ENCODE measurements around the gene DAZAP1. TPM values are rescaled to one million over a fixed set of nuclear protein-coding genes. Genes with fewer than 3 reads are reported as not detected.
A peak's percentile ranks its signal among the peaks of the same experiment; 100 is the strongest.

The DAZAP1 gene
- total RNA-seq, 1 experiment from 2014 or later = 360 TPM

DNA sequence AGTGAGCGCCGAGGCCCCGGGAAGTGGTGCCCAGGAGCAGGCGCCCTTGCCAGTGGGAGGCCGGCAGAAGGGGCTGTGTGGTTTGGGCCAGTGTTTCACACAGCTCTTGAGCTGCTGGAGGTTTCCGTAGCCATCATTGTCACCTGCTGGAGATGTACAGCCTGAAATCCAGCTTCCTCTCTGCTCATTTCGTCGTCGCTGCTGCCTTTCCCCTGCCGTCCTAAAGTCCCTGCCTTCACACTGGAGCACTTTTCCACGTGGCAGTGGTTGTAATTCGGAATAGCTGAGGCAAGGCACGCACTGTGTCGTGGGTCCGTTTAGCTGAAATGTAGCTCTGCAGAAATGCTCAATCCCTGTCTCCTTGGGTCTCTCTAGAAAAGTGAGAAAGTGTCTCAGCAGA lies 13.2 kb downstream of the DAZAP1 start (continued):
- TF ChIP-seq, protein P1, sequence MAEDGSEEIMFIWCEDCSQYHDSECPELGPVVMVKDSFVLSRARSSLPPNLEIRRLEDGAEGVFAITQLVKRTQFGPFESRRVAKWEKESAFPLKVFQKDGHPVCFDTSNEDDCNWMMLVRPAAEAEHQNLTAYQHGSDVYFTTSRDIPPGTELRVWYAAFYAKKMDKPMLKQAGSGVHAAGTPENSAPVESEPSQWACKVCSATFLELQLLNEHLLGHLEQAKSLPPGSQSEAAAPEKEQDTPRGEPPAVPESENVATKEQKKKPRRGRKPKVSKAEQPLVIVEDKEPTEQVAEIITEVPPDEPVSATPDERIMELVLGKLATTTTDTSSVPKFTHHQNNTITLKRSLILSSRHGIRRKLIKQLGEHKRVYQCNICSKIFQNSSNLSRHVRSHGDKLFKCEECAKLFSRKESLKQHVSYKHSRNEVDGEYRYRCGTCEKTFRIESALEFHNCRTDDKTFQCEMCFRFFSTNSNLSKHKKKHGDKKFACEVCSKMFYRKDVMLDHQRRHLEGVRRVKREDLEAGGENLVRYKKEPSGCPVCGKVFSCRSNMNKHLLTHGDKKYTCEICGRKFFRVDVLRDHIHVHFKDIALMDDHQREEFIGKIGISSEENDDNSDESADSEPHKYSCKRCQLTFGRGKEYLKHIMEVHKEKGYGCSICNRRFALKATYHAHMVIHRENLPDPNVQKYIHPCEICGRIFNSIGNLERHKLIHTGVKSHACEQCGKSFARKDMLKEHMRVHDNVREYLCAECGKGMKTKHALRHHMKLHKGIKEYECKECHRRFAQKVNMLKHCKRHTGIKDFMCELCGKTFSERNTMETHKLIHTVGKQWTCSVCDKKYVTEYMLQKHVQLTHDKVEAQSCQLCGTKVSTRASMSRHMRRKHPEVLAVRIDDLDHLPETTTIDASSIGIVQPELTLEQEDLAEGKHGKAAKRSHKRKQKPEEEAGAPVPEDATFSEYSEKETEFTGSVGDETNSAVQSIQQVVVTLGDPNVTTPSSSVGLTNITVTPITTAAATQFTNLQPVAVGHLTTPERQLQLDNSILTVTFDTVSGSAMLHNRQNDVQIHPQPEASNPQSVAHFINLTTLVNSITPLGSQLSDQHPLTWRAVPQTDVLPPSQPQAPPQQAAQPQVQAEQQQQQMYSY (CRISPR knock-in tag; IDR thresholded peaks at IDR 0.05) = no peak
- TF ChIP-seq, protein P2, sequence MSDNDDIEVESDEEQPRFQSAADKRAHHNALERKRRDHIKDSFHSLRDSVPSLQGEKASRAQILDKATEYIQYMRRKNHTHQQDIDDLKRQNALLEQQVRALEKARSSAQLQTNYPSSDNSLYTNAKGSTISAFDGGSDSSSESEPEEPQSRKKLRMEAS (CRISPR knock-in tag; IDR thresholded peaks at IDR 0.05) = no peak
- TF ChIP-seq CREM (CRISPR knock-in tag; IDR thresholded peaks at IDR 0.05) (no peak), EMX1 (CRISPR knock-in tag; IDR thresholded peaks at IDR 0.05) (no peak), ZNF263 (CRISPR knock-in tag; IDR thresholded peaks at IDR 0.05; ENCODE audit: low read depth) (no peak), MXD4 (CRISPR knock-in tag; IDR thresholded peaks at IDR 0.05; ENCODE audit: borderline replicate concordance) (no peak), ETV6 (CRISPR knock-in tag; IDR thresholded peaks at IDR 0.05) (no peak)
- TF ChIP-seq, protein P3, sequence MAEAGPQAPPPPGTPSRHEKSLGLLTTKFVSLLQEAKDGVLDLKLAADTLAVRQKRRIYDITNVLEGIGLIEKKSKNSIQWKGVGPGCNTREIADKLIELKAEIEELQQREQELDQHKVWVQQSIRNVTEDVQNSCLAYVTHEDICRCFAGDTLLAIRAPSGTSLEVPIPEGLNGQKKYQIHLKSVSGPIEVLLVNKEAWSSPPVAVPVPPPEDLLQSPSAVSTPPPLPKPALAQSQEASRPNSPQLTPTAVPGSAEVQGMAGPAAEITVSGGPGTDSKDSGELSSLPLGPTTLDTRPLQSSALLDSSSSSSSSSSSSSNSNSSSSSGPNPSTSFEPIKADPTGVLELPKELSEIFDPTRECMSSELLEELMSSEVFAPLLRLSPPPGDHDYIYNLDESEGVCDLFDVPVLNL (CRISPR knock-in tag; IDR thresholded peaks at IDR 0.05; ENCODE audit: borderline replicate concordance, low read depth) = no peak
- TF ChIP-seq, protein P4, sequence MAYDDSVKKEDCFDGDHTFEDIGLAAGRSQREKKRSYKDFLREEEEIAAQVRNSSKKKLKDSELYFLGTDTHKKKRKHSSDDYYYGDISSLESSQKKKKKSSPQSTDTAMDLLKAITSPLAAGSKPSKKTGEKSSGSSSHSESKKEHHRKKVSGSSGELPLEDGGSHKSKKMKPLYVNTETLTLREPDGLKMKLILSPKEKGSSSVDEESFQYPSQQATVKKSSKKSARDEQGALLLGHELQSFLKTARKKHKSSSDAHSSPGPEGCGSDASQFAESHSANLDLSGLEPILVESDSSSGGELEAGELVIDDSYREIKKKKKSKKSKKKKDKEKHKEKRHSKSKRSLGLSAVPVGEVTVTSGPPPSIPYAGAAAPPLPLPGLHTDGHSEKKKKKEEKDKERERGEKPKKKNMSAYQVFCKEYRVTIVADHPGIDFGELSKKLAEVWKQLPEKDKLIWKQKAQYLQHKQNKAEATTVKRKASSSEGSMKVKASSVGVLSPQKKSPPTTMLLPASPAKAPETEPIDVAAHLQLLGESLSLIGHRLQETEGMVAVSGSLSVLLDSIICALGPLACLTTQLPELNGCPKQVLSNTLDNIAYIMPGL (CRISPR knock-in tag; IDR thresholded peaks at IDR 0.05) = no peak
- TF ChIP-seq, protein P5, sequence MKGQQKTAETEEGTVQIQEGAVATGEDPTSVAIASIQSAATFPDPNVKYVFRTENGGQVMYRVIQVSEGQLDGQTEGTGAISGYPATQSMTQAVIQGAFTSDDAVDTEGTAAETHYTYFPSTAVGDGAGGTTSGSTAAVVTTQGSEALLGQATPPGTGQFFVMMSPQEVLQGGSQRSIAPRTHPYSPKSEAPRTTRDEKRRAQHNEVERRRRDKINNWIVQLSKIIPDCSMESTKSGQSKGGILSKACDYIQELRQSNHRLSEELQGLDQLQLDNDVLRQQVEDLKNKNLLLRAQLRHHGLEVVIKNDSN (CRISPR knock-in tag; IDR thresholded peaks at IDR 0.05) = no peak

DNA sequence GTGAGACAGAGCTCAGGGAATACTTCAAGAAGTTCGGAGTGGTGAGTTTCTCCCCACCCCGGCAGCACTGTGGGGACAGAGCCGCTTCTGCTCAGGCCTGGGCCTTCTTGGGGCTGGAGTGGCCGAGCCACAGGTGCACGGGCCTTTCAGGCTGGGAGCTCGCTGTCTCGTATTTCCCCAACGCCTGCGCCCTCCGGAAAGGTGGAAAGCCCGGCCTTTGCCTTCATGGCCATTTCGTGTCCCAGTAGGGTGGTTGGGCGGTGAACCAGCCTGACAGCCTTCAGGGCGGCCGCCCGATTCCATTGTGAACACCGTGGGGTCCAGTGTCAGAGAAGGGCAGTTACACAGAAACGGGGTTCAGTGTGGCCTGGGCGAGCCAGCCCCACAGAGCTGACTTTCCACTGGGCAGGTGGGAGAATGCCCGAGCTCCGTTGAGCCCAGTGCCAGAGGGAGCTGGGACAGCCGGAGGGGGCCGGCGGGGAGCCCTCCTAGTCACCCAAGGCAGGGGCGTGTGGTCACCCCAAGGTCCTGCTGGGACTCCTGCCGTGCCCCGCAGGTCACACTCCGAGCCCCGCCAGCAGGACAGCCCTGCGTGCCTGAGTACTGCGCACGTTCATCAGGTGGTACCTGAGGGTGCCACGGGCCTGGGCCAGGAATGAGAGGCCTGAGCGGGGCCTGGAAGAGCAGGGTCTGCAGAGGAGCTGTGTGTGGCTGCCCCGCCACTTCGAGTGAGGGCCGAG lies 14.0 kb downstream of the DAZAP1 start:
- Mint-ChIP-seq H3K27ac (peak overlapping the region; percentile 91), H3K36me3 (peaks cover 56% of the 10 kb centered on the region), H3K9me3 (no peaks in the 10 kb centered on the region), H3K4me3 (no peak overlapping the region), H3K27me3 (ENCODE audit: low read depth) (no peaks in the 10 kb centered on the region), H3K4me1 (peaks cover 24% of the 10 kb centered on the region)
- DNase-seq (ENCODE audit: low spot score) (no peak), ATAC-seq (no peak)
- ChIA-PET POLR2A (no interaction called here), CTCF (interaction anchor here (1.1 to 1.9 kb wide), 2 partner anchors 23 to 24 kb away, joined by 3 to 5 read pairs; no protein-coding TSS in a partner anchor)
- TF ChIP-seq, protein P6, sequence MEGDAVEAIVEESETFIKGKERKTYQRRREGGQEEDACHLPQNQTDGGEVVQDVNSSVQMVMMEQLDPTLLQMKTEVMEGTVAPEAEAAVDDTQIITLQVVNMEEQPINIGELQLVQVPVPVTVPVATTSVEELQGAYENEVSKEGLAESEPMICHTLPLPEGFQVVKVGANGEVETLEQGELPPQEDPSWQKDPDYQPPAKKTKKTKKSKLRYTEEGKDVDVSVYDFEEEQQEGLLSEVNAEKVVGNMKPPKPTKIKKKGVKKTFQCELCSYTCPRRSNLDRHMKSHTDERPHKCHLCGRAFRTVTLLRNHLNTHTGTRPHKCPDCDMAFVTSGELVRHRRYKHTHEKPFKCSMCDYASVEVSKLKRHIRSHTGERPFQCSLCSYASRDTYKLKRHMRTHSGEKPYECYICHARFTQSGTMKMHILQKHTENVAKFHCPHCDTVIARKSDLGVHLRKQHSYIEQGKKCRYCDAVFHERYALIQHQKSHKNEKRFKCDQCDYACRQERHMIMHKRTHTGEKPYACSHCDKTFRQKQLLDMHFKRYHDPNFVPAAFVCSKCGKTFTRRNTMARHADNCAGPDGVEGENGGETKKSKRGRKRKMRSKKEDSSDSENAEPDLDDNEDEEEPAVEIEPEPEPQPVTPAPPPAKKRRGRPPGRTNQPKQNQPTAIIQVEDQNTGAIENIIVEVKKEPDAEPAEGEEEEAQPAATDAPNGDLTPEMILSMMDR (IDR thresholded peaks at IDR 0.05) = no peak
- TF ChIP-seq, protein P7, sequence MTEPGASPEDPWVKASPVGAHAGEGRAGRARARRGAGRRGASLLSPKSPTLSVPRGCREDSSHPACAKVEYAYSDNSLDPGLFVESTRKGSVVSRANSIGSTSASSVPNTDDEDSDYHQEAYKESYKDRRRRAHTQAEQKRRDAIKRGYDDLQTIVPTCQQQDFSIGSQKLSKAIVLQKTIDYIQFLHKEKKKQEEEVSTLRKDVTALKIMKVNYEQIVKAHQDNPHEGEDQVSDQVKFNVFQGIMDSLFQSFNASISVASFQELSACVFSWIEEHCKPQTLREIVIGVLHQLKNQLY (CRISPR knock-in tag; IDR thresholded peaks at IDR 0.05) = no peak
- no peak for TF ChIP-seq TEAD1 (CRISPR knock-in tag; IDR thresholded peaks at IDR 0.05)
